Thyroid gland (tissue), 4 donors: ENCODE results near the gene FOXC2.

Source experiments
- CTCF ChIP-seq, 6 experiments: fragments of 200-600 bp in 3 of 6; fragments of 450-650 bp in 3 of 6; sonication (generic) in 3 of 6; IDR thresholded peaks; one replicate each; pipeline ENCODE4 v1.5.1; 2016 to 2019; ENCODE audit warnings: antibody characterized with exemption in 6 of 6, mild to moderate bottlenecking in 2 of 6, inconsistent platforms in 1 of 6, moderate library complexity in 1 of 6
- POLR2A ChIP-seq, 2 donors: fragments of 450-650 bp; IDR thresholded peaks; one replicate each; pipeline ENCODE4 v1.6.1; 2017; ENCODE audit warnings: antibody characterized with exemption in 2 of 2, mild to moderate bottlenecking in 2 of 2, moderate library complexity in 1 of 2

GRCh38 chr16:86578061-86578599, 11.5 kb downstream of the FOXC2 start, which contains the start of gene FOXL1:
- TF ChIP-seq CTCF (IDR thresholded peaks at IDR 0.05) (no peak), POLR2A (IDR thresholded peaks at IDR 0.05) (no peak)
